ENCODE measurements around the gene IRGQ.
"Not testable (repeated sequence)": the region's sequence is repeated elsewhere in the genome, so short reads cannot be mapped to it uniquely, and the experiment has no call there.

IRGQ gene

DNA sequence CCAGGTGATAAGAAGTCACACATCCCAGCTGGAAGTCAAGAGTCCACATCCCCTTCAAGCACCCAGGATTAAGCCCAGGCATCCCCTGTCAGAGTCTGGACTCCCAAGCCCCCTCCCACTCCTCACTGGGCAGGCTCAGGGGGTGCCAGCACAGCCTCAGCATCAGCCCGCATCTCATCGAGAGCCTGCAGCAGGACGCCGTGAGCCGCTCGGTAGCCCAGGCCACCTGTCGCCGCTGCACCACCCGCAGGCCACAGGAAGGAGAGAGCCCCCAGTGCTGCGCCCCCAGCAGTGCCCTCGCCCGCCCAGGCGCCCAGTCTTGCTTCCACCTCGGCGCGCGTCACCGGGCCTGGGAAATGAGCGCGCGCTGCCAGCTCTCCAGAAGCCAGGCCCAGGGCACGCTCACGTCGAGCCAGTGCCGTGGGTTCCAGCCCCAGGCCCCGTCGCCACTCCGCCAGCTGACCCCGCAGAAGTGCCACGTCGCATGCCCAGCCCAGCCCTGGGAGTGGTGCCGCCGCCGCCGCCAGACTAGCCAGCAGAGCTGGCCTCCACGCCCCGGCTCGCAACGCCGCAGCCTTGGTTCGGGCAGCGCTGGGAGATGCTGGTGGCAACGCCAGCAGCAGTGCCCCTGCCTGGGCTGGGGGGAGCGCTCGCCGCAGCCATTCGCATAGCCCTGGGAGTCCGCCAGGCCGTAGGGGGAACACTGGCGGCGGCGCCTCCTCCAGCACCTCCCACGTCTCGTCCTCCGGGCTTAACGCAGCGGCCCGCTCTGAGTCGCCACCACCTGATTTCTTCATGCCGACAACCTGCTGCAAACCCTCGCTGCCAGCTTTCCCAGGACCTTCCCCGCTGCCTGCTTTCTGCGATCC is 3.8 kb downstream of the IRGQ start:
- Histone ChIP-seq H3K4me3 (ENCODE audit: insufficient read length, low read depth) (no peak overlapping the region), H3K9me3 (ENCODE audit: insufficient read depth, low read length) (no peaks in the 10 kb centered on the region), H3K4me1 (ENCODE audit: insufficient read depth, insufficient read length) (peaks cover 5% of the 10 kb centered on the region), H3K9ac (ENCODE audit: insufficient read length, low read depth) (no peak overlapping the region), H3K27me3 (ENCODE audit: insufficient read depth, insufficient read length) (no peaks in the 10 kb centered on the region), H3K36me3 (ENCODE audit: insufficient read depth, insufficient read length, low read length) (peaks cover 49% of the 10 kb centered on the region)
- TF ChIP-seq YY1 (IDR thresholded peaks at IDR 0.05; ENCODE audit: insufficient read depth, insufficient read length) (no peak), SUZ12 (IDR thresholded peaks at IDR 0.05; ENCODE audit: extremely low read depth, insufficient read depth, insufficient read length) (no peak), ZNF274 (IDR thresholded peaks at IDR 0.05; ENCODE audit: low read depth, low read length) (no peak)
- DNase-seq (ENCODE audit: low read depth, low spot score), result no peak

DNA sequence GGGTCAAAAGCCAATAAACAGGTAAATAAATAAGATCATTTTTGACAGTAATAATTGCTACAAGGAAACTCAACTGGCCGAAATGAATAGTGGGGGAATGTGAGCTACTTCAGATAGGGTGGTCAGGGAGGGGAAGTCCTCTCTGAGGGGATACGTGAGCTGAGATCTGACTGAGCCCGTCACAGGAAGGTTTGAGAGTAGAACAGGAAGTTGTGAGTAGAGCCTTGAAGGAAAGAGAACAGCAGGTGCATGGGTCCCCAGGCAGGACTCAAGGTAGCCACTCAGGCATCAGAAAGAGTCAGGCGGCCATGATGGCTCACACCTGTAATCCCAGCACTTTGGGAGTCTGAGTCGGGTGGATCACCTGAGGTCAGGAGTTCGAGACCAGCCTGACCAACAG is 6.3 kb downstream of the IRGQ start:
- no peak for DNase-seq (ENCODE audit: low read depth, low spot score)
- Histone ChIP-seq H3K27me3 (ENCODE audit: insufficient read depth, insufficient read length) (no peaks in the 10 kb centered on the region), H3K36me3 (ENCODE audit: insufficient read depth, insufficient read length, low read length) (peaks cover 62% of the 10 kb centered on the region), H3K4me1 (ENCODE audit: insufficient read depth, insufficient read length) (peaks cover 5% of the 10 kb centered on the region), H3K4me3 (ENCODE audit: insufficient read length, low read depth) (no peak overlapping the region), H3K9me3 (ENCODE audit: insufficient read depth, low read length) (no peaks in the 10 kb centered on the region), H3K9ac (ENCODE audit: insufficient read length, low read depth) (no peak overlapping the region)
- TF ChIP-seq SUZ12 (IDR thresholded peaks at IDR 0.05; ENCODE audit: extremely low read depth, insufficient read depth, insufficient read length) (no peak), YY1 (IDR thresholded peaks at IDR 0.05; ENCODE audit: insufficient read depth, insufficient read length) (no peak), ZNF274 (IDR thresholded peaks at IDR 0.05; ENCODE audit: low read depth, low read length) (no peak)

DNA sequence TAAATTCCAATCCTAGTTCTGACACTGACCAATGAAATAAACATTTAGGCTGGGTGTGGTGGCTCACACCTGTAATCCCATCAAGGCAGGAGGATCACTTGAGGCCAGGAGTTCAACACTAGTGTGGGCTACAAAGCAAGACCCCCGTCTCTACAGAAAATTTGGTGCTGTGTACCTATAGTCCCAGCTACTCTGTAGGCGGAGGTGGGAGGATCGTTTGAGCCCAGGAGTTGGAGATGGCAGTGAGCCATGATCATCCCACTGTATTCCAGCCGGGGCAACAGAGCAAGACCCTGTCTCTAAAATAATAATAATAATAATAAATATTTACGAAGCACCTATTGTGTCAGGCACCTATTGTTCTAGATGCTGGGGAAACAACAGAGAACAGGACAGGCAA is 6.7 kb downstream of the IRGQ start:
- no peak for DNase-seq (ENCODE audit: low read depth, low spot score)
- no peaks in the 10 kb centered on the region for H3K9me3 ChIP-seq (ENCODE audit: insufficient read depth, low read length)
- H3K4me3 ChIP-seq (ENCODE audit: insufficient read length, low read depth), result no peak overlapping the region
- peaks cover 5% of the 10 kb centered on the region for H3K4me1 ChIP-seq (ENCODE audit: insufficient read depth, insufficient read length)
- no peak overlapping the region for H3K9ac ChIP-seq (ENCODE audit: insufficient read length, low read depth)
- TF ChIP-seq YY1 (IDR thresholded peaks at IDR 0.05; ENCODE audit: insufficient read depth, insufficient read length) (no peak), ZNF274 (IDR thresholded peaks at IDR 0.05; ENCODE audit: low read depth, low read length) (no peak), SUZ12 (IDR thresholded peaks at IDR 0.05; ENCODE audit: extremely low read depth, insufficient read depth, insufficient read length) (no peak)
- H3K36me3 ChIP-seq (ENCODE audit: insufficient read depth, insufficient read length, low read length), result peaks cover 61% of the 10 kb centered on the region
- H3K27me3 ChIP-seq (ENCODE audit: insufficient read depth, insufficient read length), result no peaks in the 10 kb centered on the region

DNA sequence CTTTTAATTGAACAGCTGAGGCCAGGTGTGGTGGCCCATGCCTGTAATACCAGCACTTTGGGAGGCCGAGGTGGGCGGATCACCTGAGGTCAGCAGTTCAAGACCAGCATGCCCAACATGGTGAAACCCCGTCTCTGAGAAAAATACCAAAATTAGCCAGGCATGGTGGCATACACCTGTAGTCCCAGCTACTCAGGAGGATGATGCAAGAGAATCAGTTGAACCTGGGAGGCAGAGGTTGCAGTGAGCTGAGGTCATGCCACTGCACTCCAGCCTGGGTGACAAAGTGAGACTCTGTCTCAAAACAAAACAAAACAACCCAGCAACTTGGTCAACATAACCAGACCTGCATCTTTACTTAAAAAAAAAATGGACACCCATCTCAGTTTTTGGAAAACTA is 8.9 kb downstream of the IRGQ start:
- DNase-seq (ENCODE audit: low read depth, low spot score); H3K4me1 ChIP-seq (ENCODE audit: insufficient read depth, insufficient read length); H3K27me3 ChIP-seq (ENCODE audit: insufficient read depth, insufficient read length); H3K9me3 ChIP-seq (ENCODE audit: insufficient read depth, low read length); H3K9ac ChIP-seq (ENCODE audit: insufficient read length, low read depth); H3K4me3 ChIP-seq (ENCODE audit: insufficient read length, low read depth): not testable (repeated sequence)
- H3K36me3 ChIP-seq (ENCODE audit: insufficient read depth, insufficient read length, low read length), result peaks cover 38% of the 10 kb centered on the region

DNA sequence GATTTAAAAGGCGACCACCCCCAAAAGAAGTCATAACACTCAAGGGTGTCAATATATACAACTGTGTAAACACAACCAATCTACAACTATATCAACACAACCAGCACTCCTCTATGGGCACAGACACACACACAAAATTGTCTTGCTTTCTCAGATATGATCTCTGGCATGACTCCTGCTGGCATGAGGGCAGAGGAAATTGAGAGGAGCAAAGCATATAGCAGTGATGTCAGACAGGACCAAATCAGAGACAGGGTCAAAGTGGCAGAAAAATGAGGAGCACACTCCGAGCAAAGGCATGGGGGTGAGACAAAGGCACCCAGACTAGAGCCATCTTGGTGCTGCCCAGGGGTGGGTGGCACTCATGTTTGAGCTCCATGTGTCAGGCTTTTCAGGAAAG is 9.6 kb downstream of the IRGQ start:
- Histone ChIP-seq H3K36me3 (ENCODE audit: insufficient read depth, insufficient read length, low read length) (peaks cover 34% of the 10 kb centered on the region), H3K4me3 (ENCODE audit: insufficient read length, low read depth) (no peak overlapping the region), H3K9me3 (ENCODE audit: insufficient read depth, low read length) (no peaks in the 10 kb centered on the region), H3K9ac (ENCODE audit: insufficient read length, low read depth) (no peak overlapping the region), H3K27me3 (ENCODE audit: insufficient read depth, insufficient read length) (no peaks in the 10 kb centered on the region), H3K4me1 (ENCODE audit: insufficient read depth, insufficient read length) (no peaks in the 10 kb centered on the region)
- no peak for DNase-seq (ENCODE audit: low read depth, low spot score)
- TF ChIP-seq SUZ12 (IDR thresholded peaks at IDR 0.05; ENCODE audit: extremely low read depth, insufficient read depth, insufficient read length), result no peak
- no peak for TF ChIP-seq ZNF274 (IDR thresholded peaks at IDR 0.05; ENCODE audit: low read depth, low read length)
- no peak for TF ChIP-seq YY1 (IDR thresholded peaks at IDR 0.05; ENCODE audit: insufficient read depth, insufficient read length)

DNA sequence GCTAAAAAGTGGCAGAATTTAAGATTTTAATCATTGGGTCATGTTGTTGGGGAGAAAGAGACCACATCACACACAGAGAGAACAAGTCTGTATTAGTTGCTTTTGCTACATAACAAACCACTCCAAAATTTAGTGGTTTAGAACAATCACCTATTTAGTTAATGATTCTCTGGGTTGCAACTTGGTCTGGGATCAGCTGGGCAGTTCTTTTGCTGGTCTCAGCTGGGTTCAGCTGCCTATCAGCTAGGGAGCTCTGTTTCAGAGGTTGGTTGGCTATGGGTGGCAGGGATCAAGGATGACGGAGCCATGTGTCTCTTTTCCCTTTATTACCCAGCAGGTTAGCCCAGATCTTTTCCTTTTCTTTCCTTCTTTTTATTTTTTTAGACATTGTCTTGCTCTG is 11.4 kb downstream of the IRGQ start:
- no peak for TF ChIP-seq SUZ12 (IDR thresholded peaks at IDR 0.05; ENCODE audit: extremely low read depth, insufficient read depth, insufficient read length)
- no peak for TF ChIP-seq YY1 (IDR thresholded peaks at IDR 0.05; ENCODE audit: insufficient read depth, insufficient read length)
- no peak for TF ChIP-seq ZNF274 (IDR thresholded peaks at IDR 0.05; ENCODE audit: low read depth, low read length)
- no peak overlapping the region for H3K9ac ChIP-seq (ENCODE audit: insufficient read length, low read depth)
- DNase-seq (ENCODE audit: low read depth, low spot score), result no peak
- no peaks in the 10 kb centered on the region for H3K9me3 ChIP-seq (ENCODE audit: insufficient read depth, low read length)
- H3K27me3 ChIP-seq (ENCODE audit: insufficient read depth, insufficient read length), result no peaks in the 10 kb centered on the region
- H3K36me3 ChIP-seq (ENCODE audit: insufficient read depth, insufficient read length, low read length), result peaks cover 21% of the 10 kb centered on the region
- no peak overlapping the region for H3K4me3 ChIP-seq (ENCODE audit: insufficient read length, low read depth)
- no peaks in the 10 kb centered on the region for H3K4me1 ChIP-seq (ENCODE audit: insufficient read depth, insufficient read length)

DNA sequence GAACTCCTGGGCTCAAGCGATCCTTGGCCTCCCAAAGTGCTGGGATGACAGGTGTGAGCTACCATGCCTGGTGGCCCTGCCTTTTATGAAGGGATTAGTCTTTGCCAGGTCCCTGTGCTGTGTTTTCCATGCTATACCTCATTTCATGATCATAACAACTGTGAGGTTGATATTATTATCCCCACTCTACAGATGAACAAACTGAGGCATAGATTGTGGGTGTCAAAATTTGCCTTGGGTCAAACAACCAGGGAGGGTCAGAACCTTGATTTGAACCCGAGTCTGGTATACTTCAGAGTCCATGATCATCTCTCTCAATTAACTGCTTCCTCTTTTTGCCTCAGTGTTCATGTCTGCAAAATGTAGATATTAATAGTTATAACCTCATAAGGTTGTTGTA is 13.4 kb downstream of the IRGQ start:
- H3K9ac ChIP-seq (ENCODE audit: insufficient read length, low read depth), result no peak overlapping the region

More for the DNA sequence above, 13.4 kb downstream of the IRGQ start:
- Histone ChIP-seq H3K4me1 (ENCODE audit: insufficient read depth, insufficient read length) (no peaks in the 10 kb centered on the region), H3K27me3 (ENCODE audit: insufficient read depth, insufficient read length) (no peaks in the 10 kb centered on the region), H3K4me3 (ENCODE audit: insufficient read length, low read depth) (no peak overlapping the region), H3K36me3 (ENCODE audit: insufficient read depth, insufficient read length, low read length) (peaks cover 15% of the 10 kb centered on the region), H3K9me3 (ENCODE audit: insufficient read depth, low read length) (no peaks in the 10 kb centered on the region)
- DNase-seq (ENCODE audit: low read depth, low spot score), result no peak
- TF ChIP-seq YY1 (IDR thresholded peaks at IDR 0.05; ENCODE audit: insufficient read depth, insufficient read length), result no peak
- TF ChIP-seq SUZ12 (IDR thresholded peaks at IDR 0.05; ENCODE audit: extremely low read depth, insufficient read depth, insufficient read length), result no peak
- no peak for TF ChIP-seq ZNF274 (IDR thresholded peaks at IDR 0.05; ENCODE audit: low read depth, low read length)

Data from NT2/D1 (cell line).